DMS79 treated with DMSO at 0.1 percent for 48 hours (cell line): Measurements from ENCODE around the gene CCNT2.
"Not testable (repeated sequence)": the region's sequence is repeated elsewhere in the genome, so short reads cannot be mapped to it uniquely, and the experiment has no call there.

Source experiments
- DNase-seq: peaks from one replicate; lab custom pipeline; 2025; lab: John Stamatoyannopoulos, UW

Gene CCNT2

DNA sequence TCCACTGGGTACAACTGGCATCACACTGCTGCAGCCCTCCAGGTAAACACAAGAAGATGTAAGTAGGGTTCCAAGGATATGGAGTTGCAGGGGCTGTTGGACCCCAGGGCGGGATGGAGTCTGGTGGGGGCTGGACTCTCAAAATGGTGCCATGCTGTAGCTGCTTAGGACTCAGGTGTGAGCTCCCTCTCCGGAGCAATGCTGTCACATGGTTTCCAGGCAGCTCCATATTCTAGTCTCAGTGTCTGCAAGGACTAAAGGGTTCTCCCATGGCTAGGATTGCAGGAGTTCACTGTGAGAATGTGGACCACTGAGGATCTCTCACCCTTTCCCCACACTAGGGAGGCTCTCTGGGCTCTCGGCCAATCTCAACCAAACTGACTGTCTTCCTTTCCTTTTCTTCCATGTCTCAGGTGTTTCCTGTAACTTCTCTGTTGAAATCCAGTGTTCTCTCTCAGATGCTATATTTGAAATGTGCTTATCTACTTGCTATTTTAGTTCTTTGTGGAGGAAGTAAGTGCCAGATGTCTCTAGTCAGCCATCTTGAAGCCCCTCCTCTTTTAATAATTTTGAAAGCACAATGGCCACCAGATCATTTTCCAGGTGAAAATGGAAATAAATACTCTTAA lies 57.6 kb downstream of the CCNT2 start:
- DNase-seq: no peak

GRCh38 chr2:134977104-134977503 lies 58.5 kb downstream of the CCNT2 start:
- DNase-seq: not testable (repeated sequence)

- no peak for DNase-seq
Measured at GRCh38 chr2:134979221-134979620, 60.6 kb downstream of the CCNT2 start.

DNA sequence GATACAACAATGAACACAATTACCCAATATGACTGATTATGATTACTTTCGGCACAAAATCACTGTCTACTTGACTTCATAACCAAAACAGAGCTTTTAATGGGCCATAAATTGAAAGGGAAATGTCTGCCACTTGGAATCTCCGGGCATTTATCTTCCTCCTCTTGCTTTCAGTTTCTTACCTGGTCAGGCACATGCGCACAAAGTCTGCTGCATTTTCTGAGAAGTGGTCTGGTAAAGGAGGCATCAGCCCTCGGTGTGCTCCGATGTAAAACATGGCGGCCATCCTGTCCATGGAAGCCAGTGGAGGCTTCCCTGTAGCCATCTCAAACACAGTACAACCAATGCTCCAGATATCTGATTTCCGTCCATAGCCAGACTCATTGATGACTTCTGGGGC lies 62.0 kb downstream of the CCNT2 start:
- no peak for DNase-seq

GRCh38 chr2:134982603-134983002 lies 64.0 kb downstream of the CCNT2 start:
- no peak for DNase-seq

DNA sequence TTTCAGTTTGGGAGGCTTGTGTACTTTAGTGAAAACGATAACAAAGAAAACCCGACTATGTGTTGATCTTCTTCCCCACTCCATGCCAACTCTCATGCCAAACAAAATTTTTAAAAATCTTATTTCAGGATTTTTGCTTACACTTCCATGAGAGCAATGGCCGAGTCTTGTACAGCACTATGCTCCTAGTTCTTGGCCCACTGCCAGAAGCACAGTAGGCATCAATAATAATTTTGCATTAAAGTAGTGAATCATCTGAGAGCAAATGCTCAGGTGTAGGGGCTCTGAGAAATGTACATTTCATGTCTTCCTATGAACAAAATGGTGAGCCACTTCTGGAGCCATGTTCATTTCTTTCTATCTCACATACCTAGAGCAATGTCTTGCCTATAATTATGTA lies 66.4 kb downstream of the CCNT2 start:
- no peak for DNase-seq

DNA sequence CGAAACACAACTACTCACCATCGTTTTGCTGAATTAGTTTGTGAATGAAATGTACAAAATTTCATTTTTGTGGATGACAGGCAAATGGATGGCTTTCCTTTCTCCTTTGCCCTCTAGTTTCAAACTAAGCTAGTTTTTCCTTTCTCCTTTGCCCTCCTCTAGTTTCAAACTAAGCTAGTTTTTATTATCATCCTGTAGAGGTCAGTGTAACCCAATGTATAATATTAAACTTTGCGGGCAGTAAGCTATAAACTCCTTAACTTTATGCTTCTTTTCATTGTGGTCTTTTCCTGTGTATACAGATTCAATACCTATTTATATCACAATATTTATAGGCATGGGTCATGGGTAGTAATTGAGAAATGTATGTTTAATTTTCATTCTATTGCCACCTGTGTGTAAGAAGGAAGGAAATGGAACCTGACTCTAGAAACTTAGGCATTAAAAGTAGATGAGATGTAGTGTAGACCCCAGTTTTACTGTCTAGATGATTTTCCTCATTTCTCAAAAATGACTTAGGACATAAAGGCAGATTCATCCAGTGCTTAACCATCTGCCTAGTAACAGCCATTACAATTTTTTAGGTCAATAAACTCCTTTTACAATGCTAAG lies 70.5 kb downstream of the CCNT2 start:
- DNase-seq: peak; percentile 49

DNA sequence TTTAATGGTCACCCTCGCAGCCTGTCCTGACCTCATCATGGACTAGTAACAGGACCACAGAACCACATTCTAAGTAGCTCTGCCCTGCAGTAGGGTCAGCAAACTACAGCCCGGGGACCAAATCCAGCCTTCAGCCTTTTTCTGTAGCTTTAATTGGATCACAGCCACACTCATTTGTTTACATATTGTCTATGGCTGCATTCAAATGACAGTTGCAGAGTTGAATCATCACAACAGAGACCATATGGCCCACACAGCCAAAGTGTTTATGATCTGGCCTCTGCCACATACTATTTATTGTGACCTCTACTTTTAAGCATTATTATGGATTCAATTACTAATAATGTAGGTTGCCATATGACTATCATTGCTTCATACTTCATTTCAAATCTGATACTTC lies 80.9 kb downstream of the CCNT2 start:
- no peak for DNase-seq

- no peak for DNase-seq
Measured at GRCh38 chr2:135002836-135003235, 84.2 kb downstream of the CCNT2 start.

DNA sequence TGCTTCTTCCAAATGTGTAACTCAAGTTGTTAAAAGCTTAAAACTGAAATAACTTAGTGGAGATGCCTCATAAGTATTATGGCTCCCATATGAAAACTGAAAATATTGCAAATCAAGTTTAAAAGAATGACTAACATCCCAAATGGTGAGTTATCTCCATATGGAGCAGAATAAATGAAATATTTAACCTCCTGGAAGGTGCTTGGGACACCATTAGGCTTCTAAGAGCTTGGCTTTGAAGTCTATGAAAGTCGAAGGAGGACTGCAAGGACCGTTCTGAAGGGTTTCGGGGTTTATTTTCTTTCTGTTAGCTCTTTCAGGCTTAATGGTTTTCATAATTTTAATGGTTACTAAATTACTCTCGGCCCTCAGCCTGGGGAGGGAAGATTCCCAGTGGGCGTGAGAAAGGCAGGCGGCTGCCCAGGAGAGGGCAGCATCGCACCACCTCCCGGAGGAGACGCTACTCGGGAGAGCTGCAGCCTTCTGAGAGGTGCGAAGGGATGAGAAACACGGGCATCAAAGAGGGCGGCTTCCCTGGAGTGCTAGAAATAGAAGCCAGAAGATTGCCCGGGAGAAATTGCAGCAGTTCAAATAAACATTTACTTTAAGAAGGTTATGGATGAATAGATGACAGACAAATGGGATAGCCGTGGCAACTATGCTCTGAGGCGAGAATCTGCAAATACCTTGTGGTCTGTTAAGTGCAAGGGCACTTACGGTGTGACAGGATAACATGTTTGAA lies 85.6 kb downstream of the CCNT2 start:
- DNase-seq: peak; percentile 71

DNA sequence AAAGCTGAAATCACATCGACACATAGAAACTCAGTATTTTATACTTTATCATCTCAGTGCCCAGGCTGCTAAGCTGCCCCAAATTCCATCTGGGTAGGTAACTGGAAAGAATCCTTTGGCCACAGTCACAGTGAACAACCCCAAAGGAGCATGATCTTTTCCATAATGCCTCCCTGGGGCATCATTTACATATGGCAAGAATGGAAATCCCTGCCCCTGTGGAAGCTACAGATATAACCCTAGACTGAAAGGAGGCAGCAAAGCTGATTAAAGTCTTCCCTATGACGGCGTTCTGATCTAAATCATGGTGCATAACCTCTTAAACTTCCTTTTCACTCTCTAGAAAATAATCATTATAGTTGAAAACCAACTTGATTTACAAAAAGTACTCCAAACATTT lies 87.1 kb downstream of the CCNT2 start:
- DNase-seq: no peak
